Activated T-helper 17 cell treated with anti-CD3 and anti-CD28 coated beads, Interleukin-2, amount 50 U/mL, for 72 hours (primary cell): ENCODE measurements around the gene TSSC4. TPM values are rescaled to one million over a fixed set of nuclear protein-coding genes. Genes with fewer than 3 reads are reported as not detected.

Experiments
- ATAC-seq: fragments of 150-1000 bp; cut with Tn5 transposase; replicated peaks from 2 replicates; pipeline ENCODE4 v1.10.0; 2021; ENCODE audit warnings: mild to moderate bottlenecking, moderate library complexity
- H3K27ac Mint-ChIP-seq: one replicate; pipeline ENCODE4 v1.8.0; 2022; ENCODE audit warnings: mixed read lengths
- H3K27me3 Mint-ChIP-seq: one replicate; pipeline ENCODE4 v1.8.0; 2022; ENCODE audit warnings: mixed read lengths
- H3K36me3 Mint-ChIP-seq: one replicate; pipeline ENCODE4 v1.8.0; 2022; ENCODE audit warnings: low read depth, mild to moderate bottlenecking, mixed read lengths
- H3K4me1 Mint-ChIP-seq: one replicate; pipeline ENCODE4 v1.8.0; 2022; ENCODE audit warnings: mixed read lengths
- H3K4me3 Mint-ChIP-seq: one replicate; pipeline ENCODE4 v1.8.0; 2022; ENCODE audit warnings: mild to moderate bottlenecking, mixed read lengths
- H3K9me3 Mint-ChIP-seq: one replicate; pipeline ENCODE4 v1.8.0; 2022; ENCODE audit warnings: mixed read lengths
- total RNA-seq, 2 donors: library from RNA; stranded (reverse); gene quantifications; one replicate each; pipeline ENCODE4 v1.2.3, GENCODE V29; 2022

Gene TSSC4
- total RNA-seq, 2 donors from 2014 or later: 19.7 to 58.7 TPM

GRCh38 chr11:2396471-2396870, 4.1 kb upstream of the TSSC4 start:
- Mint-ChIP-seq H3K36me3 (peaks cover 20% of the 10 kb centered on the region), H3K27ac (no peak overlapping the region), H3K27me3 (no peaks in the 10 kb centered on the region), H3K9me3 (no peaks in the 10 kb centered on the region), H3K4me3 (no peak overlapping the region), H3K4me1 (no peaks in the 10 kb centered on the region)
- no peak for ATAC-seq

- Mint-ChIP-seq H3K36me3 (peaks cover 20% of the 10 kb centered on the region), H3K27ac (no peak overlapping the region), H3K9me3 (no peaks in the 10 kb centered on the region), H3K4me3 (no peak overlapping the region), H3K4me1 (no peaks in the 10 kb centered on the region), H3K27me3 (no peaks in the 10 kb centered on the region)
- ATAC-seq: no peak
Measured at GRCh38 chr11:2397005-2397404, 3.5 kb upstream of the TSSC4 start.

GRCh38 chr11:2398664-2399355, 1.7 kb upstream of the TSSC4 start:
- no peaks in the 10 kb centered on the region for H3K9me3 Mint-ChIP-seq
- peaks cover 31% of the 10 kb centered on the region for H3K36me3 Mint-ChIP-seq
- H3K4me1 Mint-ChIP-seq: no peaks in the 10 kb centered on the region
- ATAC-seq: no peak
- H3K4me3 Mint-ChIP-seq: peak overlapping the region; percentile 82
- peak overlapping the region; percentile 85 for H3K27ac Mint-ChIP-seq
- no peaks in the 10 kb centered on the region for H3K27me3 Mint-ChIP-seq

GRCh38 chr11:2399488-2400068, 972 bp upstream of the TSSC4 start:
- no peaks in the 10 kb centered on the region for H3K27me3 Mint-ChIP-seq
- H3K4me1 Mint-ChIP-seq: no peaks in the 10 kb centered on the region
- ATAC-seq: no peak
- H3K4me3 Mint-ChIP-seq: peak overlapping the region; percentile 82
- peak overlapping the region; percentile 85 for H3K27ac Mint-ChIP-seq
- H3K36me3 Mint-ChIP-seq: peaks cover 31% of the 10 kb centered on the region
- H3K9me3 Mint-ChIP-seq: no peaks in the 10 kb centered on the region

- Mint-ChIP-seq H3K36me3 (peaks cover 31% of the 10 kb centered on the region), H3K9me3 (no peaks in the 10 kb centered on the region), H3K27ac (peak overlapping the region; percentile 91), H3K4me3 (peak overlapping the region; percentile 82), H3K4me1 (no peaks in the 10 kb centered on the region), H3K27me3 (no peaks in the 10 kb centered on the region)
- no peak for ATAC-seq
Measured at GRCh38 chr11:2400762-2401435, 349 bp downstream of the TSSC4 start.

GRCh38 chr11:2401436-2401984, 960 bp downstream of the TSSC4 start:
- Mint-ChIP-seq H3K4me1 (no peaks in the 10 kb centered on the region), H3K9me3 (no peaks in the 10 kb centered on the region), H3K4me3 (peak overlapping the region; percentile 82), H3K27ac (peak overlapping the region; percentile 91), H3K36me3 (peaks cover 31% of the 10 kb centered on the region), H3K27me3 (no peaks in the 10 kb centered on the region)
- no peak for ATAC-seq

GRCh38 chr11:2402106-2402505, 1.6 kb downstream of the TSSC4 start:
- Mint-ChIP-seq H3K36me3 (peaks cover 25% of the 10 kb centered on the region), H3K27ac (no peak overlapping the region), H3K27me3 (no peaks in the 10 kb centered on the region), H3K9me3 (no peaks in the 10 kb centered on the region), H3K4me1 (no peaks in the 10 kb centered on the region), H3K4me3 (peak overlapping the region; percentile 82)
- ATAC-seq: no peak

- H3K9me3 Mint-ChIP-seq: no peaks in the 10 kb centered on the region
- ATAC-seq: no peak
- no peaks in the 10 kb centered on the region for H3K4me1 Mint-ChIP-seq
- peak overlapping the region; percentile 82 for H3K4me3 Mint-ChIP-seq
- H3K27me3 Mint-ChIP-seq: no peaks in the 10 kb centered on the region
- H3K27ac Mint-ChIP-seq: no peak overlapping the region
- peaks cover 17% of the 10 kb centered on the region for H3K36me3 Mint-ChIP-seq
Measured at GRCh38 chr11:2402890-2403645, 2.5 kb downstream of the TSSC4 start.

- no peaks in the 10 kb centered on the region for H3K9me3 Mint-ChIP-seq
- no peaks in the 10 kb centered on the region for H3K4me1 Mint-ChIP-seq
- ATAC-seq: no peak
- H3K4me3 Mint-ChIP-seq: no peak overlapping the region
- no peak overlapping the region for H3K27ac Mint-ChIP-seq
- peaks cover 17% of the 10 kb centered on the region for H3K36me3 Mint-ChIP-seq
- no peaks in the 10 kb centered on the region for H3K27me3 Mint-ChIP-seq
Measured at GRCh38 chr11:2404735-2405196, 4.2 kb downstream of the TSSC4 start.

GRCh38 chr11:2406451-2406850, 5.9 kb downstream of the TSSC4 start:
- H3K36me3 Mint-ChIP-seq: peaks cover 11% of the 10 kb centered on the region
- no peaks in the 10 kb centered on the region for H3K9me3 Mint-ChIP-seq
- no peaks in the 10 kb centered on the region for H3K4me1 Mint-ChIP-seq
- no peak overlapping the region for H3K4me3 Mint-ChIP-seq
- no peak for ATAC-seq
- no peak overlapping the region for H3K27ac Mint-ChIP-seq
- no peaks in the 10 kb centered on the region for H3K27me3 Mint-ChIP-seq

- H3K27ac Mint-ChIP-seq: no peak overlapping the region
- no peak overlapping the region for H3K4me3 Mint-ChIP-seq
- no peak for ATAC-seq
- H3K27me3 Mint-ChIP-seq: no peaks in the 10 kb centered on the region
- H3K9me3 Mint-ChIP-seq: no peaks in the 10 kb centered on the region
- H3K36me3 Mint-ChIP-seq: peaks cover 11% of the 10 kb centered on the region
- H3K4me1 Mint-ChIP-seq: no peaks in the 10 kb centered on the region
Measured at GRCh38 chr11:2406878-2407410, 6.4 kb downstream of the TSSC4 start.

GRCh38 chr11:2408671-2409070, 8.1 kb downstream of the TSSC4 start:
- Mint-ChIP-seq H3K27ac (no peak overlapping the region), H3K27me3 (no peaks in the 10 kb centered on the region), H3K9me3 (no peaks in the 10 kb centered on the region), H3K36me3 (no peaks in the 10 kb centered on the region), H3K4me1 (no peaks in the 10 kb centered on the region), H3K4me3 (no peak overlapping the region)
- no peak for ATAC-seq

- Mint-ChIP-seq H3K27me3 (no peaks in the 10 kb centered on the region), H3K27ac (no peak overlapping the region), H3K36me3 (no peaks in the 10 kb centered on the region), H3K9me3 (no peaks in the 10 kb centered on the region), H3K4me3 (no peak overlapping the region), H3K4me1 (no peaks in the 10 kb centered on the region)
- no peak for ATAC-seq
Measured at GRCh38 chr11:2409126-2409525, 8.6 kb downstream of the TSSC4 start.
